RWPE2 (cell line): ENCODE results near the gene SHROOM3.

Experiments used
- ATAC-seq: fragments of 200-7000 bp; cut with Tn5 transposase; 3 replicates; pipeline ENCODE4 v1.9.1; 2021; ENCODE audit warnings: low read depth
- DNase-seq: peaks from one replicate; pipeline ENCODE4 v3.0.0-alpha.2; 2020; ENCODE audit warnings: low spot score
- H3K27ac ChIP-seq: fragments of 450-650 bp; 2 replicates; pipeline ENCODE4 v1.5.1; 2017; ENCODE audit warnings: mild to moderate bottlenecking; ENCODE audit not compliant: poor library complexity, severe bottlenecking
- H3K27me3 ChIP-seq: fragments of 250-450 bp; sonication (Bioruptor Pico); 2 replicates; pipeline ENCODE4 v1.5.1; 2021; ENCODE audit warnings: mild to moderate bottlenecking, moderate library complexity; ENCODE audit not compliant: insufficient read depth, poor library complexity, severe bottlenecking
- H3K36me3 ChIP-seq: fragments of 250-450 bp; sonication (Bioruptor Pico); 2 replicates; pipeline ENCODE4 v1.5.1; 2020; ENCODE audit warnings: low read depth, mild to moderate bottlenecking, moderate library complexity
- H3K4me1 ChIP-seq: fragments of 250-450 bp; sonication (Bioruptor Pico); 2 replicates; pipeline ENCODE4 v1.5.1; 2021; ENCODE audit warnings: mild to moderate bottlenecking, moderate library complexity; ENCODE audit not compliant: insufficient read depth, poor library complexity, severe bottlenecking
- H3K4me3 ChIP-seq: fragments of 250-450 bp; sonication (Bioruptor Pico); 2 replicates; pipeline ENCODE4 v1.5.1; 2021; ENCODE audit warnings: mild to moderate bottlenecking, moderate library complexity; ENCODE audit not compliant: severe bottlenecking
- H3K9me3 ChIP-seq: fragments of 250-450 bp; sonication (Bioruptor Pico); 2 replicates; pipeline ENCODE4 v1.5.1; 2021; ENCODE audit warnings: mild to moderate bottlenecking, moderate library complexity; ENCODE audit not compliant: severe bottlenecking
- TF ChIP-seq, protein P1 (sequence below): fragments of 450-650 bp; IDR thresholded peaks from one replicate; pipeline ENCODE4 v1.5.1; 2017; ENCODE audit warnings: mild to moderate bottlenecking, moderate library complexity; ENCODE audit not compliant: poor library complexity, severe bottlenecking

Gene SHROOM3

DNA sequence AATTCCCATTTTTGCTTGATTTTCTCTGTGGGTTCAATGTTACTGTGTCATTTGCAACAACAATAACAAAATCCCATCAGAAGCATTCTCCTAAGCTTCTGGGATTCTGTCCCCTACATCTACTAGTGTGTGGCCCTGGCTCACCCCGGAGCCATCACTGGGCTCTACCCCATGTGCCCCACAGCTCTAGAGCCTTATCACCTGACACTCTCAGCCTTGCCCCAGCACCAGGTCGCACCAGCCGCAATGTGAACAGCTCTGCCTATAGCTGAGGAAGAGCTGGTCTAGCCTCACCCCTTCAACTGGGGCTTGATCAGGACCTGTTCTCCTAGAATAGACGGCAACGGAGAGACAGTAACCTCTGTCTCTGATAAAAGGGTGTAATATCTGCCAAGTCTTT lies 161.7 kb downstream of the SHROOM3 start:
- Histone ChIP-seq H3K4me1 (no peaks in the 10 kb centered on the region), H3K27ac (no peak overlapping the region), H3K27me3 (no peaks in the 10 kb centered on the region), H3K4me3 (no peak overlapping the region), H3K36me3 (no peaks in the 10 kb centered on the region), H3K9me3 (no peaks in the 10 kb centered on the region)
- ATAC-seq = no peak
- DNase-seq = no peak
- TF ChIP-seq, protein P1, sequence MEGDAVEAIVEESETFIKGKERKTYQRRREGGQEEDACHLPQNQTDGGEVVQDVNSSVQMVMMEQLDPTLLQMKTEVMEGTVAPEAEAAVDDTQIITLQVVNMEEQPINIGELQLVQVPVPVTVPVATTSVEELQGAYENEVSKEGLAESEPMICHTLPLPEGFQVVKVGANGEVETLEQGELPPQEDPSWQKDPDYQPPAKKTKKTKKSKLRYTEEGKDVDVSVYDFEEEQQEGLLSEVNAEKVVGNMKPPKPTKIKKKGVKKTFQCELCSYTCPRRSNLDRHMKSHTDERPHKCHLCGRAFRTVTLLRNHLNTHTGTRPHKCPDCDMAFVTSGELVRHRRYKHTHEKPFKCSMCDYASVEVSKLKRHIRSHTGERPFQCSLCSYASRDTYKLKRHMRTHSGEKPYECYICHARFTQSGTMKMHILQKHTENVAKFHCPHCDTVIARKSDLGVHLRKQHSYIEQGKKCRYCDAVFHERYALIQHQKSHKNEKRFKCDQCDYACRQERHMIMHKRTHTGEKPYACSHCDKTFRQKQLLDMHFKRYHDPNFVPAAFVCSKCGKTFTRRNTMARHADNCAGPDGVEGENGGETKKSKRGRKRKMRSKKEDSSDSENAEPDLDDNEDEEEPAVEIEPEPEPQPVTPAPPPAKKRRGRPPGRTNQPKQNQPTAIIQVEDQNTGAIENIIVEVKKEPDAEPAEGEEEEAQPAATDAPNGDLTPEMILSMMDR = no peak

DNA sequence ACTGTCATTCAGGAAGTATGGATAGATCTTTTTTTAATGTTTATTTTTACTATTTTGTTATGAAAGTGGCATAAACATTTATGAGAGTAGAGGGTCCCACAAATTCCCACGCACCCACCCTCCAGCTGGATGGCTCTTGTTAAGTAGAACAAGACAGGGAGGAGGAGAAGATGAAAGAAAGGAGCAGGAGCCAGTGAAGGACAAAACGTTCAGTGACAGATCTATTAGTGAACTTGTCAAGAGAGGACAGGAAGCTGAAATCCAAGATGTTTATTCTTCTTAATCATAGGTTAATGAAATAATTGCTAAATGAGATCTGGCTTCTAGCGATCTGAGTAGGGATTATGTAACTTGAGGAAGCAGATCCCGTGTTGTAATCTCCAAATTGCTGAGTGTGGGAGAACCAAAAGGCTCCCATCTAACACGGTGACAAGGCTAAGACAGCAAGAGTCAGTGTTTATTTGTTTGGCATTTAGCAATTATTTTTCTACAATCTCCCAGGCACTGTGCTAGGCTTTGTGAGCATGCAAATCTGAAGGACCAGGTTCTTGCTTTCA lies 162.5 kb downstream of the SHROOM3 start:
- TF ChIP-seq, protein P1 = no peak
- H3K27ac ChIP-seq = no peak overlapping the region
- no peak overlapping the region for H3K4me3 ChIP-seq
- no peaks in the 10 kb centered on the region for H3K36me3 ChIP-seq
- no peaks in the 10 kb centered on the region for H3K9me3 ChIP-seq
- ATAC-seq = no peak
- DNase-seq = no peak
- H3K27me3 ChIP-seq = no peaks in the 10 kb centered on the region
- no peaks in the 10 kb centered on the region for H3K4me1 ChIP-seq

DNA sequence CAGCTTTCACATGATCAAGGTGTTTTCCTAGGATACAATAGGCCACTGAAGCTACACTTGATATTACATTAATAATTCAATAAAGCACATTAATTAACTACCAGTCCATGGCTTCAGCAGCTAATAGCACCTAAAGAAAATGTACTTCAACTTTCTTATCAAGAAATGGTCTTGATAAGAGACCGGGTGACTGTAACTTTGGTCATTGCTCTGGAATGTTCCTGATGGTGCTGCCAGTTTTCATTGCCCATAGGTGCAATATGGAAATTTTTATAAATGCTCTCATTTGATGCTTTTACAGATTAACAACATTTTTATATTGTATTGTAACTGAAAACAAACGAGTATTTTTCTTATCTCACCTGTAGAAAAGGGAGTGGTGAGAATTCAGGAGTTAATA lies 165.4 kb downstream of the SHROOM3 start:
- Histone ChIP-seq H3K27ac (no peak overlapping the region), H3K4me3 (no peak overlapping the region), H3K27me3 (no peaks in the 10 kb centered on the region), H3K36me3 (no peaks in the 10 kb centered on the region), H3K4me1 (no peaks in the 10 kb centered on the region), H3K9me3 (no peaks in the 10 kb centered on the region)
- ATAC-seq = no peak
- TF ChIP-seq, protein P1 = no peak
- no peak for DNase-seq

DNA sequence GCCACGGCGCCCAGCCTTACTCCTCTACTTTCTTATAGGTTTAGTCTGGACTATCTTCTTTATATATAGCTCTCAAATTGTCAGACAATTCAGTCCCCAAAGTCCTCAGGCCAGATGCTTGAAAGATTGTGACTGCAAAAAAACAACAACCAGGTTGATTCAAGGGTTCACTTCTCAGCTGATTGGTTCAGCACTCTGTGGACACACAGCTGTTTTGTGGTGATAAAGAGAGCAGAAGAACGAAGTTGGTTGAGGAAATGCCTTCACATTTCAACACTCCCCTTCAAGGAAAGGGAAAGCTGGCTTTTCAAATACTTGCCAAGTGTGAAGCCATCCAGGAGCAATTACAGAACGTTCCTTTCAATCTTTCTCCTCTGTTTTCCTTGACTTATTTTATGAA lies 166.8 kb downstream of the SHROOM3 start:
- TF ChIP-seq, protein P1 = no peak
- no peaks in the 10 kb centered on the region for H3K9me3 ChIP-seq

DNA sequence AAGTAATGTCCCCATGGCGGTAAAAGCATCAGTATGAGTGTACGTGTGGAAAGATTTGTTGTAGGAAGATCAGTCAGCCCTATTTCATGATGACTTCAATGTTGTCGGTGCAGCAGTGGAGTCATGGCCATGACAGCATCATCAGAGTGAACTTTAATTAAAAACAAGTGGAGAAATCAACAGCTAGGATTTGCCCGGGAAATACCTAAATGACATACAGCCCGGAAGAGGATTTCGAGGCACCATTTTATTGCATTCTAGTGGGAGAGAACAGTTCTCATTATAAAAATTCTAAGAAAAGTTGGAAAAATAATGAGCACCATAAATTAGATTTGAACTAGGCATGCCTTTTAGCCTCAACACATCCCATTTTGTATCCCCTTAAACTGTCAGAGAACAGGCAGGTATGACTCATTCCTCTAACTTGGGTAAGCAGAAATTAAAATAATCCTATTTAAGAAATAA lies 170.1 kb downstream of the SHROOM3 start:
- H3K4me1 ChIP-seq = no peaks in the 10 kb centered on the region

More for the DNA sequence above, 166.8 kb downstream of the SHROOM3 start:
- ATAC-seq (no peak), DNase-seq (no peak)
- Histone ChIP-seq H3K4me1 (no peaks in the 10 kb centered on the region), H3K4me3 (no peak overlapping the region), H3K36me3 (no peaks in the 10 kb centered on the region), H3K27me3 (no peaks in the 10 kb centered on the region), H3K27ac (no peak overlapping the region)

More for the DNA sequence above, 170.1 kb downstream of the SHROOM3 start:
- TF ChIP-seq, protein P1 = no peak
- DNase-seq (no peak), ATAC-seq (no peak)
- Histone ChIP-seq H3K27ac (no peak overlapping the region), H3K27me3 (no peaks in the 10 kb centered on the region), H3K4me3 (no peak overlapping the region), H3K36me3 (no peaks in the 10 kb centered on the region), H3K9me3 (no peaks in the 10 kb centered on the region)
